ENCODE results near the gene SLC2A5. TPM values are rescaled to one million over a fixed set of nuclear protein-coding genes. Genes with fewer than 3 reads are reported as not detected.

Gene SLC2A5
- total and polyA plus RNA-seq, 9 of the 15 experiments (the other 6 are each of a cell fraction or from before 2014, with no cell fraction given) = 0.08 TPM; not detected in 8

DNA sequence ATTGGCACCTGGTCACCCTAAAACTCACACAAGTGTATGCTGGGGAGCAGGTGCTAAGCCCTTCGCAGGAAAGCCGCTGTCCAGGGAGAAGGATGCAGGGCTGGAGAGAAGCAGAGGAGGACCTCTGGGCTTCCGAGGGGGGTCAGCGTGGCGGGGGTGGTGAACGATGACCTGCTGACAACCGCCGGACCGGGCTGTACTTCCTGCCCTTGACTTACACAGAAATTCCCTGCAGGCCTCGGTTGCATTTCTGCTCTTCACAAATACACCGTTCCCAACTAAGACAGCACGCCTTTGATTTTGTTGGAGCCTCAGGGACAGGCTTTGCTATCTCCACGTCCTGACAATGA is 80.8 kb downstream of the SLC2A5 start:
- ChIA-PET POLR2A (interaction anchor here (0.6 to 1.0 kb wide), 4 partner anchors 17 to 534 kb away, joined by 3 to 4 read pairs (median 4); no protein-coding TSS in a partner anchor), CTCF (ENCODE audit: low intra/inter-chr PET ratio) (interaction anchor here (0.5 to 2.8 kb wide), 6 partner anchors 11 to 168 kb away, joined by 3 to 23 read pairs (median 6); no protein-coding TSS in a partner anchor)
- Histone ChIP-seq H3K4me2 (ENCODE audit: insufficient read depth, low read length) (no peak overlapping the region), H3K79me2 (ENCODE audit: control insufficient read depth, insufficient read depth, low read length) (no peaks in the 10 kb centered on the region), H3K9ac (ENCODE audit: insufficient read depth in 1 of 2, low read depth in 2 of 2, low read length in 2 of 2) (no peak overlapping the region), H3K9me1 (ENCODE audit: control insufficient read depth, insufficient read depth, low read length) (no peaks in the 10 kb centered on the region), H3K27me3 (ENCODE audit: control insufficient read depth in 2 of 2, insufficient read depth in 2 of 2, low read length in 2 of 2) (peaks cover 8 to 32% of the 10 kb centered on the region in 2 experiments), H2AFZ (ENCODE audit: low read depth, low read length) (no peak overlapping the region), H4K20me1 (replicated peaks; ENCODE audit: control insufficient read depth, insufficient read depth, low read length) (no peaks in the 10 kb centered on the region), H3K4me3 (no peak overlapping the region), H3K36me3 (ENCODE audit: control insufficient read depth, insufficient read depth, low read length) (no peaks in the 10 kb centered on the region), H3K9me3 (replicated peaks; ENCODE audit: control insufficient read depth, insufficient read depth, low read depth, low read length) (no peaks in the 10 kb centered on the region; the same call in 1 of the 2 replicates), H3K4me1 (replicated peaks in 1 of 2; ENCODE audit: control insufficient read depth in 2 of 2, insufficient read depth in 2 of 2, low read length in 2 of 2) (no peaks in the 10 kb centered on the region), H3K27ac (ENCODE audit: extremely low read depth, low read depth, low read length) (no peak overlapping the region)
- WGBS (ENCODE audit: insufficient coverage, low coverage, missing lambda C conversion rate) = 2% methylated on average over 13 of the region's 13 CpGs
- in situ Hi-C loops (cut with MboI) = loop anchor here (5.0 kb wide), 1 partner anchor 71 kb away; no protein-coding TSS in a partner anchor
- no TSS peak for BruUV-seq (replicated peaks)
- ATAC-seq = no peak
- no peak for FAIRE-seq
- intact Hi-C loops (cut with micrococcal nuclease) = loop anchor here (1.0 to 2.0 kb wide), 2 partner anchors 70 to 130 kb away; no protein-coding TSS in a partner anchor
- DNase-seq (ENCODE audit: extremely low read depth in 1 of 4, low spot score in 3 of 4) = no peak
- TF ChIP-seq EZH2 (IDR thresholded peaks at IDR 0.05; ENCODE audit: borderline replicate concordance, low read depth, low read length) = no peak
- no peak for TF ChIP-seq GATAD2A (IDR thresholded peaks at IDR 0.05)
- TF ChIP-seq, protein P1, sequence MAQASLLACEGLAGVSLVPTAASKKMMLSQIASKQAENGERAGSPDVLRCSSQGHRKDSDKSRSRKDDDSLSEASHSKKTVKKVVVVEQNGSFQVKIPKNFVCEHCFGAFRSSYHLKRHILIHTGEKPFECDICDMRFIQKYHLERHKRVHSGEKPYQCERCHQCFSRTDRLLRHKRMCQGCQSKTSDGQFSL (CRISPR knock-in tag; IDR thresholded peaks at IDR 0.05) = no peak
- TF ChIP-seq, protein P1 (tag; IDR thresholded peaks at IDR 0.05) = no peak
- TF ChIP-seq FOXJ2 (tag; IDR thresholded peaks at IDR 0.05) = no peak
- TF ChIP-seq HLTF (IDR thresholded peaks at IDR 0.05) = no peak
- TF ChIP-seq, protein P2, sequence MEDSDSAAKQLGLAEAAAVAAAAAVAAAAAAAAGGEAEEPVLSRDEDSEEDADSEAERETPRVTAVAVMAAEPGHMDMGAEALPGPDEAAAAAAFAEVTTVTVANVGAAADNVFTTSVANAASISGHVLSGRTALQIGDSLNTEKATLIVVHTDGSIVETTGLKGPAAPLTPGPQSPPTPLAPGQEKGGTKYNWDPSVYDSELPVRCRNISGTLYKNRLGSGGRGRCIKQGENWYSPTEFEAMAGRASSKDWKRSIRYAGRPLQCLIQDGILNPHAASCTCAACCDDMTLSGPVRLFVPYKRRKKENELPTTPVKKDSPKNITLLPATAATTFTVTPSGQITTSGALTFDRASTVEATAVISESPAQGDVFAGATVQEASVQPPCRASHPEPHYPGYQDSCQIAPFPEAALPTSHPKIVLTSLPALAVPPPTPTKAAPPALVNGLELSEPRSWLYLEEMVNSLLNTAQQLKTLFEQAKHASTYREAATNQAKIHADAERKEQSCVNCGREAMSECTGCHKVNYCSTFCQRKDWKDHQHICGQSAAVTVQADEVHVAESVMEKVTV (CRISPR knock-in tag; IDR thresholded peaks at IDR 0.05) = no peak
- no peak for TF ChIP-seq KLF6 (CRISPR knock-in tag; IDR thresholded peaks at IDR 0.05; ENCODE audit: borderline replicate concordance)
- no peak for TF ChIP-seq DPF2 (IDR thresholded peaks at IDR 0.05)
- TF ChIP-seq, protein P3, sequence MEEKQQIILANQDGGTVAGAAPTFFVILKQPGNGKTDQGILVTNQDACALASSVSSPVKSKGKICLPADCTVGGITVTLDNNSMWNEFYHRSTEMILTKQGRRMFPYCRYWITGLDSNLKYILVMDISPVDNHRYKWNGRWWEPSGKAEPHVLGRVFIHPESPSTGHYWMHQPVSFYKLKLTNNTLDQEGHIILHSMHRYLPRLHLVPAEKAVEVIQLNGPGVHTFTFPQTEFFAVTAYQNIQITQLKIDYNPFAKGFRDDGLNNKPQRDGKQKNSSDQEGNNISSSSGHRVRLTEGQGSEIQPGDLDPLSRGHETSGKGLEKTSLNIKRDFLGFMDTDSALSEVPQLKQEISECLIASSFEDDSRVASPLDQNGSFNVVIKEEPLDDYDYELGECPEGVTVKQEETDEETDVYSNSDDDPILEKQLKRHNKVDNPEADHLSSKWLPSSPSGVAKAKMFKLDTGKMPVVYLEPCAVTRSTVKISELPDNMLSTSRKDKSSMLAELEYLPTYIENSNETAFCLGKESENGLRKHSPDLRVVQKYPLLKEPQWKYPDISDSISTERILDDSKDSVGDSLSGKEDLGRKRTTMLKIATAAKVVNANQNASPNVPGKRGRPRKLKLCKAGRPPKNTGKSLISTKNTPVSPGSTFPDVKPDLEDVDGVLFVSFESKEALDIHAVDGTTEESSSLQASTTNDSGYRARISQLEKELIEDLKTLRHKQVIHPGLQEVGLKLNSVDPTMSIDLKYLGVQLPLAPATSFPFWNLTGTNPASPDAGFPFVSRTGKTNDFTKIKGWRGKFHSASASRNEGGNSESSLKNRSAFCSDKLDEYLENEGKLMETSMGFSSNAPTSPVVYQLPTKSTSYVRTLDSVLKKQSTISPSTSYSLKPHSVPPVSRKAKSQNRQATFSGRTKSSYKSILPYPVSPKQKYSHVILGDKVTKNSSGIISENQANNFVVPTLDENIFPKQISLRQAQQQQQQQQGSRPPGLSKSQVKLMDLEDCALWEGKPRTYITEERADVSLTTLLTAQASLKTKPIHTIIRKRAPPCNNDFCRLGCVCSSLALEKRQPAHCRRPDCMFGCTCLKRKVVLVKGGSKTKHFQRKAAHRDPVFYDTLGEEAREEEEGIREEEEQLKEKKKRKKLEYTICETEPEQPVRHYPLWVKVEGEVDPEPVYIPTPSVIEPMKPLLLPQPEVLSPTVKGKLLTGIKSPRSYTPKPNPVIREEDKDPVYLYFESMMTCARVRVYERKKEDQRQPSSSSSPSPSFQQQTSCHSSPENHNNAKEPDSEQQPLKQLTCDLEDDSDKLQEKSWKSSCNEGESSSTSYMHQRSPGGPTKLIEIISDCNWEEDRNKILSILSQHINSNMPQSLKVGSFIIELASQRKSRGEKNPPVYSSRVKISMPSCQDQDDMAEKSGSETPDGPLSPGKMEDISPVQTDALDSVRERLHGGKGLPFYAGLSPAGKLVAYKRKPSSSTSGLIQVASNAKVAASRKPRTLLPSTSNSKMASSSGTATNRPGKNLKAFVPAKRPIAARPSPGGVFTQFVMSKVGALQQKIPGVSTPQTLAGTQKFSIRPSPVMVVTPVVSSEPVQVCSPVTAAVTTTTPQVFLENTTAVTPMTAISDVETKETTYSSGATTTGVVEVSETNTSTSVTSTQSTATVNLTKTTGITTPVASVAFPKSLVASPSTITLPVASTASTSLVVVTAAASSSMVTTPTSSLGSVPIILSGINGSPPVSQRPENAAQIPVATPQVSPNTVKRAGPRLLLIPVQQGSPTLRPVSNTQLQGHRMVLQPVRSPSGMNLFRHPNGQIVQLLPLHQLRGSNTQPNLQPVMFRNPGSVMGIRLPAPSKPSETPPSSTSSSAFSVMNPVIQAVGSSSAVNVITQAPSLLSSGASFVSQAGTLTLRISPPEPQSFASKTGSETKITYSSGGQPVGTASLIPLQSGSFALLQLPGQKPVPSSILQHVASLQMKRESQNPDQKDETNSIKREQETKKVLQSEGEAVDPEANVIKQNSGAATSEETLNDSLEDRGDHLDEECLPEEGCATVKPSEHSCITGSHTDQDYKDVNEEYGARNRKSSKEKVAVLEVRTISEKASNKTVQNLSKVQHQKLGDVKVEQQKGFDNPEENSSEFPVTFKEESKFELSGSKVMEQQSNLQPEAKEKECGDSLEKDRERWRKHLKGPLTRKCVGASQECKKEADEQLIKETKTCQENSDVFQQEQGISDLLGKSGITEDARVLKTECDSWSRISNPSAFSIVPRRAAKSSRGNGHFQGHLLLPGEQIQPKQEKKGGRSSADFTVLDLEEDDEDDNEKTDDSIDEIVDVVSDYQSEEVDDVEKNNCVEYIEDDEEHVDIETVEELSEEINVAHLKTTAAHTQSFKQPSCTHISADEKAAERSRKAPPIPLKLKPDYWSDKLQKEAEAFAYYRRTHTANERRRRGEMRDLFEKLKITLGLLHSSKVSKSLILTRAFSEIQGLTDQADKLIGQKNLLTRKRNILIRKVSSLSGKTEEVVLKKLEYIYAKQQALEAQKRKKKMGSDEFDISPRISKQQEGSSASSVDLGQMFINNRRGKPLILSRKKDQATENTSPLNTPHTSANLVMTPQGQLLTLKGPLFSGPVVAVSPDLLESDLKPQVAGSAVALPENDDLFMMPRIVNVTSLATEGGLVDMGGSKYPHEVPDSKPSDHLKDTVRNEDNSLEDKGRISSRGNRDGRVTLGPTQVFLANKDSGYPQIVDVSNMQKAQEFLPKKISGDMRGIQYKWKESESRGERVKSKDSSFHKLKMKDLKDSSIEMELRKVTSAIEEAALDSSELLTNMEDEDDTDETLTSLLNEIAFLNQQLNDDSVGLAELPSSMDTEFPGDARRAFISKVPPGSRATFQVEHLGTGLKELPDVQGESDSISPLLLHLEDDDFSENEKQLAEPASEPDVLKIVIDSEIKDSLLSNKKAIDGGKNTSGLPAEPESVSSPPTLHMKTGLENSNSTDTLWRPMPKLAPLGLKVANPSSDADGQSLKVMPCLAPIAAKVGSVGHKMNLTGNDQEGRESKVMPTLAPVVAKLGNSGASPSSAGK (IDR thresholded peaks at IDR 0.05) = no peak
